Pancreas (tissue), 10 donors: ENCODE measurements around the gene PRKCE. TPM values are rescaled to one million over a fixed set of nuclear protein-coding genes. Genes with fewer than 3 reads are reported as not detected.

Experiments used
- ATAC-seq, 4 donors: fragments of 200-7000 bp; cut with Tn5 transposase; one replicate each; pipeline versions ENCODE4 v1.8.0 to v1.9.1; 2020; ENCODE audit warnings: mild to moderate bottlenecking in 4 of 4, moderate library complexity in 4 of 4
- DNase-seq, 6 donors: peaks; one replicate each; pipeline ENCODE4 v3.0.0-alpha.2; 2020
- FAIRE-seq: peaks from 2 replicates; lab custom pipeline; 2012; peaks lifted over from hg19 to GRCh38; lab: Jason Lieb, UNC
- H3K27ac ChIP-seq, 4 donors: fragments of 200-600 bp; sonication (generic); 1 replicate in 3 of 4; 2 replicates in 1 of 4; pipeline versions ENCODE4 v1.5.0 to v1.8.0; 2020
- H3K27me3 ChIP-seq, 4 donors: fragments of 200-600 bp; one replicate each; pipeline ENCODE4 v1.8.0; 2021
- H3K36me3 ChIP-seq, 3 donors: fragments of 200-600 bp; sonication (generic) in 1 of 3; one replicate each; pipeline versions ENCODE4 v1.5.0 to v1.8.0; 2020 to 2021
- H3K4me1 ChIP-seq, 3 donors: fragments of 200-600 bp; one replicate each; pipeline ENCODE4 v1.8.0; 2021
- H3K4me3 ChIP-seq, 4 donors: fragments of 200-600 bp; sonication (generic) in 2 of 4; one replicate each; pipeline versions ENCODE4 v1.5.0 to v1.8.0; 2020 to 2021
- H3K9me3 ChIP-seq, 4 donors: fragments of 200-600 bp; one replicate each; pipeline ENCODE4 v1.8.0; 2021
- WGBS, 2 donors: extraction: QIAGEN DNeasy Blood & Tissue Kit; methylation state at CpG; one replicate each; pipeline ENCODE4 v1.1.7; 2013; 5-methylcytosine and 5-hydroxymethylcytosine counted together
- intact Hi-C, 3 donors: fragments of 100-400 bp; cut with DNase I; formaldehyde crosslinking; loops; one replicate each; pipeline versions ENCODE4 v1.11.1 to v1.14.2; 2022
- polyA plus RNA-seq, 2 donors: library from polyadenylated mRNA; stranded (reverse); fragments of 200-250 nt; gene quantifications; one replicate each; pipeline ENCODE4 v1.2.3, GENCODE V29; 2013
- total RNA-seq, 6 donors: library from RNA; stranded (reverse); fragmentation: NEBNext Ultra II Directional in 4 of 6; extraction: Animal tissue kit (Norgen Biotek cat#: 25700) in 4 of 6; gene quantifications; one replicate each; pipeline versions ENCODE4 v1.2.1 to v1.2.4, GENCODE V29; 2021 to 2023
- TF ChIP-seq, protein P1 (sequence below), 4 donors: fragments of 200-600 bp; sonication (generic) in 3 of 4; IDR thresholded peaks; one replicate each; pipeline versions ENCODE4 v1.5.0 to v1.8.0; 2021; ENCODE audit warnings: antibody characterized with exemption in 4 of 4
- donor health status: healthy with polysubstance abuse.
- donor health status: DM: no; HTN: no; CAD: no; lungs with moderate emphysema.
- donor health status: DM: no; HTN: no; CAD: no.
- donor health status: control.
- donor health status: control.
- donor health status: Bipolar disorder and iron deficiency.
- donor health status: DM: yes; HTN: yes; CAD: no.
- donor health status: DM: no; HTN: no; CAD: no.
- donor health status: DM: no; HTN: no; CAD: no.
- donor health status: DM: yes; HTN: yes; CAD: no.

The PRKCE gene
- total and polyA plus RNA-seq, 8 donors: 4.0 to 19.4 (median 10.0) TPM

DNA sequence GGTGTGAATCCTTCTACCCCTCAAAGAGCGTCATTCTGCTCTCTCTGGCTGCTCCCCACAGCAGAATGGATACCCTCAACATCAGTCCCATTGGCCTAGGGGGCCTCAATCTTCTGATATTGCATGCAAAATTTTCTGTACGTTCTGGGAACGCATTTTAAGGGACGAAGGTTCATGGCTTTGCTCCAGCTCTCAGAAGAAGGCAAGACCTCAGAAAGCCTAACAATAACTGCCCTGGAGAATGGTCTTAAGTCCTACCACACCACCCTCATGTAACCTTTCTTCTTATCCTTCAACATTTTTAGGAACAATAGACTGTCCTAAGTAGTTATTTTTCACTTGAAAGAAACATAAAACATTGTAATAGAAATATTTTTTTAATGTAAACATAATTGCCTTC is 212.6 kb downstream of the PRKCE start:
- intact Hi-C loops: no loop called here
- DNase-seq: no peak
- ATAC-seq: no peak
- TF ChIP-seq, protein P1, sequence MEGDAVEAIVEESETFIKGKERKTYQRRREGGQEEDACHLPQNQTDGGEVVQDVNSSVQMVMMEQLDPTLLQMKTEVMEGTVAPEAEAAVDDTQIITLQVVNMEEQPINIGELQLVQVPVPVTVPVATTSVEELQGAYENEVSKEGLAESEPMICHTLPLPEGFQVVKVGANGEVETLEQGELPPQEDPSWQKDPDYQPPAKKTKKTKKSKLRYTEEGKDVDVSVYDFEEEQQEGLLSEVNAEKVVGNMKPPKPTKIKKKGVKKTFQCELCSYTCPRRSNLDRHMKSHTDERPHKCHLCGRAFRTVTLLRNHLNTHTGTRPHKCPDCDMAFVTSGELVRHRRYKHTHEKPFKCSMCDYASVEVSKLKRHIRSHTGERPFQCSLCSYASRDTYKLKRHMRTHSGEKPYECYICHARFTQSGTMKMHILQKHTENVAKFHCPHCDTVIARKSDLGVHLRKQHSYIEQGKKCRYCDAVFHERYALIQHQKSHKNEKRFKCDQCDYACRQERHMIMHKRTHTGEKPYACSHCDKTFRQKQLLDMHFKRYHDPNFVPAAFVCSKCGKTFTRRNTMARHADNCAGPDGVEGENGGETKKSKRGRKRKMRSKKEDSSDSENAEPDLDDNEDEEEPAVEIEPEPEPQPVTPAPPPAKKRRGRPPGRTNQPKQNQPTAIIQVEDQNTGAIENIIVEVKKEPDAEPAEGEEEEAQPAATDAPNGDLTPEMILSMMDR (IDR thresholded peaks at IDR 0.05): no peak
- WGBS, 2 donors: 90 to 92% methylated on average over 4 of the region's 4 CpGs
- Histone ChIP-seq H3K36me3 (no peaks in the 10 kb centered on the region), H3K9me3 (no peaks in the 10 kb centered on the region), H3K4me3 (no peak overlapping the region), H3K27ac (no peak overlapping the region), H3K4me1 (peaks cover 0 to 13% (median 7%) of the 10 kb centered on the region in 3 donors), H3K27me3 (no peaks in the 10 kb centered on the region)
- no peak for FAIRE-seq

DNA sequence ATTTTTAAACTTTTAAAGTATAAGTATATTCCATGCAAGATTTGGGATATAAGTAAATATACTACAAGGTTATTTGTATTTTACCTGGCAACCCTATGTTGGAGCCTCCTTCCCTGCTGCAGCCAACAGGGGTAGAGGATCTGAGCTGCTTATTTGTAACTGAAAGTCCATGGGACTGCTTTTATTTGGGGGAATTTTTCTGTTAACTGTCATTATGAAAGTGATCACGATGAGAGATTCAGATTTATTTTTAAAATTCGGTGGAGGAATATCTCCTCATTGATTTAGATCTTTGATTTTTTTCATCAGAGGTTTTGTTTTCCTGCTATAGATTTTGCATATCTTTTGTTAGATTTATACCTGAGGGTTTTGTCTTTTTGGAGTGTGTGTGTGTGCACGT is 215.9 kb downstream of the PRKCE start:
- TF ChIP-seq, protein P1 (IDR thresholded peaks at IDR 0.05): no peak
- FAIRE-seq: no peak
- Histone ChIP-seq H3K9me3 (no peaks in the 10 kb centered on the region), H3K27ac (no peak overlapping the region), H3K36me3 (no peaks in the 10 kb centered on the region), H3K4me3 (no peak overlapping the region), H3K27me3 (no peaks in the 10 kb centered on the region), H3K4me1 (no peaks in the 10 kb centered on the region)
- no peak for ATAC-seq
- WGBS, 2 donors: 73 to 79% methylated on average over 3 of the region's 3 CpGs
- no peak for DNase-seq
- intact Hi-C loops: no loop called here

DNA sequence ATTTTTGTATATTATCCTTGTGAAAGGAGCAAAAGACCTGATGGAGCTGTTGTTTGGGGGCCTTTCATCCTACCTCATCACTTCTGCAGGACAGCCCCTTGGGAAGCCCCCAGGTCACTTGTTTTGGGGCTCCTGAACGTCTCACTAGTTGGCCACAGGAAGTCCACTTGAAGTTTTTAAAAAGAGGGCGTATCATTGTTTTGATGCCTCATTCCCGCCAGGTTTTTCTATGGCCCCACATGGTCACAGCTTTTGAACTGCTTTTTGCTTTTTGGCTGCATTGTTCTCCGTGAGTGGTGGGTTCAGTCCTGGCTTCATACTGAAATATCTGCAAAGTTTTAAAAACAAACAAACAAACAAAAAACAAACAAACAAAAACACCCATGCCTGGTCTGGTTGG is 216.3 kb downstream of the PRKCE start:
- Histone ChIP-seq H3K27me3 (no peaks in the 10 kb centered on the region), H3K4me1 (no peaks in the 10 kb centered on the region), H3K27ac (no peak overlapping the region), H3K4me3 (no peak overlapping the region), H3K9me3 (no peaks in the 10 kb centered on the region), H3K36me3 (no peaks in the 10 kb centered on the region)
- TF ChIP-seq, protein P1 (IDR thresholded peaks at IDR 0.05): no peak
- no peak for DNase-seq
- 83 to 87% methylated on average over 4 of the region's 4 CpGs for WGBS, 2 donors
- no peak for FAIRE-seq
- no peak for ATAC-seq
- intact Hi-C loops: no loop called here

DNA sequence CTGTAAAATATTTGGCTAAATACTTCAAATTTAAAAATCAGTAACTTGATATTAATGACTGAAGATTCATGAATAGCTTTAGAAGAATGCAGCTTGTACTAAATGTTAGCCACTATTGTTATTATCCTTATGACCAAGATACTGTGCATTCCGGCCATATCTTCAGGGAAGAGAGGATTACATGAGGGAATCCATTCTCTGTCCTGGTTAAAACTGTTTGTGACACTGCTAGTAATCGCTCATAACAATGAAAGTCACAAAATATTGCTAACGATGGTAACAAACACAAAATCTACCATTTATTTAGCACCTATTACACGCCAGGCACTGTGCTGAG is 217.7 kb downstream of the PRKCE start:
- DNase-seq: no peak
- H3K27ac ChIP-seq: no peak overlapping the region
- no peaks in the 10 kb centered on the region for H3K27me3 ChIP-seq
- intact Hi-C loops: no loop called here
- TF ChIP-seq, protein P1 (IDR thresholded peaks at IDR 0.05): no peak
- H3K9me3 ChIP-seq: no peaks in the 10 kb centered on the region
- 93 to 97% methylated on average over 4 of the region's 4 CpGs for WGBS, 2 donors
- no peak for FAIRE-seq
- H3K36me3 ChIP-seq: no peaks in the 10 kb centered on the region
- no peak for ATAC-seq
- no peak overlapping the region for H3K4me3 ChIP-seq
- peaks cover 0 to 6% (median 0%) of the 10 kb centered on the region in 3 donors for H3K4me1 ChIP-seq

DNA sequence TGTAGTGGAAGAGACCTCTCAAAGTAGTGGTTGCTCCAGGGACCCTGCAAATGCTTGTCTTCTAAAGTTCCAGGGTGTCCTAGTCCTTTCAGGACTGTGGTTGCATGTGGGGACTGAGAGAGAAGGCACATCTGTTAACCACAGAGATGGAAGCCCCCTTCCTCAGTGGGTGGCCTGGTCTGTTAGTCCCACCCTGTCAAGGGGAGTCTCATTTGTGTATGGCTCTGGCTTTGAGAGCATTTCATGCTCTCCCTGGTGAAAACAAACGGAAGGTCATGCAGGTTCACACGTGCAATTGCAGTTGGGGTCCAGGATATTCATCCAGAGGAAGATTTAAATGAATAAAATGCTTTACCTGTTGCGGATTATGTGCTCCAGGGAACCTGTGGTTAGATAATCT is 219.6 kb downstream of the PRKCE start:
- Histone ChIP-seq H3K27ac (no peak overlapping the region), H3K9me3 (no peaks in the 10 kb centered on the region), H3K4me1 (peaks cover 0 to 14% (median 0%) of the 10 kb centered on the region in 3 donors), H3K36me3 (no peaks in the 10 kb centered on the region), H3K27me3 (no peaks in the 10 kb centered on the region), H3K4me3 (no peak overlapping the region)
- DNase-seq (no peak), FAIRE-seq (no peak), ATAC-seq (no peak)
- TF ChIP-seq, protein P1 (IDR thresholded peaks at IDR 0.05): no peak
- intact Hi-C loops: no loop called here
- 88 to 91% methylated on average over 3 of the region's 3 CpGs for WGBS, 2 donors
